A549 (cell line): ENCODE results near the gene FBLN5.

Experiments used
- CBX2 ChIP-seq: fragments of 200-600 bp; sonication (generic); IDR thresholded peaks from 2 replicates; pipeline ENCODE4 v1.6.1; 2016; ENCODE audit warnings: low read depth, mild to moderate bottlenecking, borderline replicate concordance
- CBX8 ChIP-seq: fragments of 200-600 bp; sonication (generic); IDR thresholded peaks from 2 replicates; pipeline ENCODE4 v1.6.1; 2016
- CHD2 ChIP-seq: fragments of 150-350 bp; IDR thresholded peaks from 2 replicates; pipeline ENCODE4 v1.6.1; 2014; ENCODE audit warnings: low read length; ENCODE audit not compliant: partially characterized antibody
- CTCF ChIP-seq: fragments of >200 bp; sonication (Bioruptor Twin); formaldehyde crosslinking; IDR thresholded peaks from 3 replicates; pipeline ENCODE4 v1.5.1; 2016
- EP300 ChIP-seq, 2 experiments: fragments of >200 bp; sonication (Bioruptor Twin); formaldehyde crosslinking; IDR thresholded peaks; 2 replicates in 1 of 2; 3 replicates in 1 of 2; pipeline ENCODE4 v1.6.1; 2016 to 2017
- MYC ChIP-seq: IDR thresholded peaks from 2 replicates; pipeline ENCODE4 v1.6.1; 2012; ENCODE audit warnings: mild to moderate bottlenecking, inconsistent platforms, low read length, improper control_type of control experiment, borderline replicate concordance
- POLR2AphosphoS2 ChIP-seq: conservative IDR thresholded peaks from 2 replicates; pipeline ENCODE4 v1.6.1; 2012; ENCODE audit warnings: low read length, improper control_type of control experiment, inconsistent platforms
- RFX5 ChIP-seq: fragments of 450-650 bp; IDR thresholded peaks from 2 replicates; pipeline ENCODE4 v1.7.1; 2014; ENCODE audit warnings: antibody characterized with exemption, mild to moderate bottlenecking, moderate library complexity
- USF2 ChIP-seq: fragments of 450-650 bp; IDR thresholded peaks from 2 replicates; pipeline ENCODE4 v1.6.1; 2014; ENCODE audit warnings: antibody characterized with exemption

GRCh38 chr14:91971188-91971778 lies 23.8 kb upstream of the FBLN5 start:
- TF ChIP-seq CHD2 (no peak), MYC (no peak), USF2 (no peak), CBX2 (no peak), CTCF (no peak), POLR2AphosphoS2 (no peak), RFX5 (no peak), EP300 (IDR thresholded peaks at IDR 0.05) (no peak), CBX8 (no peak)
